Hematopoietic multipotent progenitor cell treated with erythropoietin and hydrocortisone succinate and interleukin-3 and kit ligand, for 8 days (in vitro differentiated cells): ENCODE data around the gene ATOSA.

Experiments
- DNase-seq: peaks from one replicate; pipeline ENCODE4 v3.0.0-alpha.2; 2015

The ATOSA gene

GRCh38 chr15:52681441-52681840, 2.3 kb upstream of the ATOSA start:
- DNase-seq: no peak

GRCh38 chr15:52680761-52681160, 1.6 kb upstream of the ATOSA start:
- no peak for DNase-seq

GRCh38 chr15:52680041-52680391, 828 bp upstream of the ATOSA start:
- DNase-seq: no peak

- peak; percentile 39 for DNase-seq
These were observed 538 bp downstream of the ATOSA start for GRCh38 chr15:52678468-52679231.

GRCh38 chr15:52677593-52678467, 1.4 kb downstream of the ATOSA start:
- DNase-seq: peak; percentile 69

- DNase-seq: no peak
These were observed 4.4 kb downstream of the ATOSA start for GRCh38 chr15:52674831-52675230.

GRCh38 chr15:52673734-52674133, 5.5 kb downstream of the ATOSA start:
- DNase-seq: no peak

GRCh38 chr15:52673312-52673711, 5.9 kb downstream of the ATOSA start:
- no peak for DNase-seq

GRCh38 chr15:52672661-52673060, 6.5 kb downstream of the ATOSA start:
- DNase-seq: no peak

GRCh38 chr15:52670087-52670486, 9.1 kb downstream of the ATOSA start:
- no peak for DNase-seq

GRCh38 chr15:52668133-52668532, 11.1 kb downstream of the ATOSA start:
- no peak for DNase-seq

- no peak for DNase-seq
These were observed 11.6 kb downstream of the ATOSA start for GRCh38 chr15:52667597-52667996.

GRCh38 chr15:52663536-52664294, 15.5 kb downstream of the ATOSA start:
- no peak for DNase-seq

- no peak for DNase-seq
These were observed 17.3 kb downstream of the ATOSA start for GRCh38 chr15:52661909-52662308.

- DNase-seq: no peak
These were observed 19.0 kb downstream of the ATOSA start for GRCh38 chr15:52660192-52660591.

- no peak for DNase-seq
These were observed 20.2 kb downstream of the ATOSA start for GRCh38 chr15:52658955-52659354.

- DNase-seq: no peak
These were observed 21.9 kb downstream of the ATOSA start for GRCh38 chr15:52657338-52657737.

- DNase-seq: no peak
These were observed 22.8 kb downstream of the ATOSA start for GRCh38 chr15:52656412-52656811.

GRCh38 chr15:52653431-52653964, 25.7 kb downstream of the ATOSA start:
- no peak for DNase-seq

GRCh38 chr15:52652984-52653383, 26.2 kb downstream of the ATOSA start:
- DNase-seq: no peak

GRCh38 chr15:52652286-52652685, 26.9 kb downstream of the ATOSA start:
- no peak for DNase-seq

GRCh38 chr15:52651868-52652267, 27.3 kb downstream of the ATOSA start:
- DNase-seq: peak; percentile 68

GRCh38 chr15:52651114-52651513, 28.1 kb downstream of the ATOSA start:
- DNase-seq: no peak
